K562 (cell line): Measurements from ENCODE around the gene MCEE. TPM values are rescaled to one million over a fixed set of nuclear protein-coding genes. Genes with fewer than 3 reads are reported as not detected.

Source experiments
- ATAC-seq: fragments of 200-7000 bp; cut with Tn5 transposase; 3 replicates; pipeline ENCODE4 v1.9.1; 2020; ENCODE audit warnings: moderate library complexity
- Bru-seq: library from RNA; stranded (reverse); fragments of 400-500 nt; gene quantifications from one replicate; lab custom pipeline; 2021; lab: Mats Ljungman, UMichigan
- BruChase-seq, 2 experiments: library from RNA; stranded (reverse); fragments of 400-500 nt; gene quantifications; one replicate each; lab custom pipeline; 2021; lab: Mats Ljungman, UMichigan
- BruUV-seq: library from RNA; stranded (reverse); fragments of 400-500 nt; replicated peaks from 2 replicates; lab custom pipeline; 2021; lab: Mats Ljungman, UMichigan
- CTCF ChIA-PET: fragments of 300-600 bp; formaldehyde crosslinking; extraction: SDS; loops from one replicate; lab custom pipeline; 2021; ENCODE audit warnings: low intra/inter-chr PET ratio; lab: Yijun Ruan, JAX
- POLR2A ChIA-PET: fragments of 300-600, 350-650 bp; sonication (Branson Sonifier 250); formaldehyde crosslinking; extraction: SDS; loops from one replicate; lab custom pipeline; 2021; ENCODE audit warnings: antibody characterized with exemption, inconsistent platforms; lab: Yijun Ruan, JAX
- DNase-seq, 4 experiments: peaks; one replicate each; pipeline versions ENCODE4 v3.0.0 to v3.0.0-alpha.2; 2011 to 2018; ENCODE audit warnings: low spot score in 3 of 4, mixed read lengths in 3 of 4; ENCODE audit errors: extremely low read depth in 1 of 4
- FAIRE-seq: peaks from 2 replicates; lab custom pipeline; 2011; peaks lifted over from hg19 to GRCh38; lab: Jason Lieb, UNC
- H2AFZ ChIP-seq: 2 replicates; pipeline ENCODE4 v1.6.0; 2011; ENCODE audit warnings: low read depth, low read length, control low read depth, inconsistent platforms
- H3K27ac ChIP-seq: fragments of 200-600 bp; 3 replicates; pipeline ENCODE4 v1.8.0; 2011; ENCODE audit warnings: low read depth, mild to moderate bottlenecking, control low read depth, inconsistent platforms, low read length, moderate library complexity, mixed read lengths; ENCODE audit errors: extremely low read depth
- H3K27me3 ChIP-seq, 2 experiments: fragments of 300-600 bp in 1 of 2; 2 replicates in 1 of 2; 3 replicates in 1 of 2; pipeline versions ENCODE4 v1.6.0 to v1.8.0; 2011; ENCODE audit warnings: inconsistent platforms in 2 of 2, low read length in 2 of 2, mild to moderate bottlenecking in 1 of 2, mixed read lengths in 1 of 2, moderate library complexity in 1 of 2; ENCODE audit not compliant: control insufficient read depth in 2 of 2, insufficient read depth in 2 of 2
- H3K36me3 ChIP-seq: fragments of 300-600 bp; 3 replicates; pipeline ENCODE4 v1.8.0; 2011; ENCODE audit warnings: mild to moderate bottlenecking, low read length, inconsistent platforms; ENCODE audit not compliant: control insufficient read depth, insufficient read depth
- H3K4me1 ChIP-seq, 2 experiments: fragments of 200-600 bp in 1 of 2; replicated peaks in 1 of 2; 2 replicates in 1 of 2; 3 replicates in 1 of 2; pipeline versions ENCODE4 v1.5.1 to v1.8.0; 2011; ENCODE audit warnings: inconsistent platforms in 2 of 2, low read length in 2 of 2, mild to moderate bottlenecking in 1 of 2, mixed read lengths in 1 of 2, moderate library complexity in 1 of 2; ENCODE audit not compliant: control insufficient read depth in 2 of 2, insufficient read depth in 2 of 2
- H3K4me2 ChIP-seq: 2 replicates; pipeline ENCODE4 v1.6.1; 2011; ENCODE audit warnings: low read length, control low read depth, inconsistent platforms, mixed read lengths; ENCODE audit not compliant: insufficient read depth
- H3K4me3 ChIP-seq: fragments of 200-600 bp; sonication (generic), shearing (Covaris generic); 2 replicates; pipeline ENCODE4 v1.5.1; 2016; ENCODE audit warnings: control low read depth, inconsistent platforms
- H3K79me2 ChIP-seq: fragments of 200-600 bp; 3 replicates; pipeline ENCODE4 v1.8.0; 2011; ENCODE audit warnings: low read length, inconsistent platforms; ENCODE audit not compliant: control insufficient read depth, insufficient read depth
- H3K9ac ChIP-seq, 2 experiments: 2 replicates each; pipeline versions ENCODE4 v1.6.0 to v1.6.1; 2011; ENCODE audit warnings: low read depth in 2 of 2, low read length in 2 of 2, control low read depth in 1 of 2, inconsistent platforms in 1 of 2, mild to moderate bottlenecking in 1 of 2, mixed read lengths in 1 of 2; ENCODE audit not compliant: insufficient read depth in 1 of 2
- H3K9me1 ChIP-seq: one replicate; pipeline ENCODE4 v1.6.0; 2011; ENCODE audit warnings: inconsistent platforms, mild to moderate bottlenecking, low read length, moderate library complexity; ENCODE audit not compliant: control insufficient read depth, insufficient read depth
- H3K9me3 ChIP-seq: replicated peaks from 2 replicates; pipeline ENCODE4 v1.5.1; 2011; ENCODE audit warnings: low read depth, low read length, inconsistent platforms; ENCODE audit not compliant: control insufficient read depth, insufficient read depth
- H4K20me1 ChIP-seq: replicated peaks from 2 replicates; pipeline ENCODE4 v1.6.1; 2011; ENCODE audit warnings: low read length, inconsistent platforms, mixed read lengths; ENCODE audit not compliant: control insufficient read depth, insufficient read depth
- ATF4 ChIP-seq: fragments of 450-650 bp; formaldehyde crosslinking; IDR thresholded peaks from 2 replicates; pipeline ENCODE4 v1.4.0; 2022; ENCODE audit warnings: mild to moderate bottlenecking, moderate library complexity
- WGBS: fragments of 100-300 bp; shearing (Covaris generic); methylation state at CpG from one replicate; pipeline ENCODE4 v1.1.6; 2016; ENCODE audit warnings: low coverage, mixed read lengths; ENCODE audit not compliant: insufficient coverage; ENCODE audit errors: missing lambda C conversion rate; 5-methylcytosine and 5-hydroxymethylcytosine counted together
- in situ Hi-C: fragments of 300-500 bp; cut with MboI; formaldehyde crosslinking; loops from 4 replicates; pipeline ENCODE4 v1.15.0; 2018; ENCODE audit warnings: inconsistent platforms, mixed read lengths
- intact Hi-C: fragments of 100-400 bp; cut with micrococcal nuclease; formaldehyde crosslinking; loops from 2 replicates; pipeline ENCODE4 v1.14.2; 2022
- long read RNA-seq, 3 experiments: library from polyadenylated mRNA in 2 of 3; library from RNA in 1 of 3; unstranded in 2 of 3; stranded (forward) in 1 of 3; transcript quantifications; one replicate each; pipeline ENCODE4 v2.0.0, GENCODE V29; 2019 to 2022
- polyA minus RNA-seq, 3 experiments: library from RNA; depleted of rRNA, polyadenylated mRNA; stranded (reverse); fragments of >200 nt; gene quantifications; 2 replicates each; pipeline ENCODE4 v1.2.3, GENCODE V29; 2011
- polyA plus RNA-seq, 8 experiments: library from polyadenylated mRNA; depleted of rRNA in 4 of 8; stranded (reverse) in 5 of 8; unstranded in 3 of 8; fragments of >200 nt; fragmentation: Nextera tagmentation in 2 of 8; fragmentation: Illumina TruSeq in 1 of 8; extraction: Ambion mirVana in 2 of 8; extraction: Trizol in 1 of 8; gene quantifications; 2 replicates each; pipeline versions ENCODE4 v1.2.1 to v1.2.3, GENCODE V29; 2011 to 2014; ENCODE audit warnings: inconsistent platforms in 1 of 8, missing spikeins in 1 of 8
- total RNA-seq, 7 experiments: library from RNA; depleted of rRNA in 6 of 7; stranded (reverse); fragments of >200 nt in 6 of 7; fragmentation: Illumina TruSeq in 2 of 7; extraction: Trizol in 2 of 7; gene quantifications; 2 replicates each; pipeline versions ENCODE4 v1.2.1 to v1.2.3, GENCODE V29; 2011 to 2021; ENCODE audit warnings: low replicate concordance in 1 of 7
- TF ChIP-seq, protein P1 (sequence below): fragments of 200-600 bp; sonication (generic); IDR thresholded peaks from one replicate; pipeline ENCODE4 v1.6.1; 2012; ENCODE audit warnings: mild to moderate bottlenecking, low read depth, low read length, inconsistent platforms

The MCEE gene
- 61.3 and 74.5 TPM in 2 replicates for total RNA-seq (2011; cell fraction: chromatin; rRNA removed; ENCODE audit: low replicate concordance)
- 34.5 and 45.0 TPM in 2 replicates for total RNA-seq (2011; cell fraction: nucleolus; rRNA removed)
- 42.9 and 46.5 TPM in 2 replicates for total RNA-seq (2011; cell fraction: nucleoplasm; rRNA removed)
- 15.6 and 19.8 TPM in 2 replicates for total RNA-seq (2014; rRNA removed)
- 24.5 and 25.9 TPM in 2 replicates for total RNA-seq (2014; rRNA removed; fragmentation: Illumina TruSeq; extraction: Trizol)
- 17.8 and 18.6 TPM in 2 replicates for total RNA-seq (2015; rRNA removed; fragmentation: Illumina TruSeq; extraction: Trizol)
- 17.8 and 19.1 TPM in 2 replicates for total RNA-seq (2021)
- polyA plus RNA-seq (2011; rRNA removed): 29.1 and 29.9 TPM in 2 replicates
- 9.3 and 12.8 TPM in 2 replicates for polyA plus RNA-seq (2011; cell fraction: cytosol; rRNA removed)
- polyA plus RNA-seq (2011; cell fraction: nucleus; rRNA removed): 32.9 and 37.3 TPM in 2 replicates
- 16.7 and 17.9 TPM in 2 replicates for polyA plus RNA-seq (2012)
- polyA plus RNA-seq (2014; fragmentation: Illumina TruSeq; extraction: Trizol): 19.1 and 19.8 TPM in 2 replicates
- polyA plus RNA-seq (2014; fragmentation: Nextera tagmentation; extraction: Ambion mirVana): 10 to 100 TPM; 43.8 to 49.1 TPM
- 25.6 and 28.2 TPM in 2 replicates for polyA plus RNA-seq (2014; rRNA removed)
- 9.7 and 10.7 TPM in 2 replicates for polyA minus RNA-seq (2011; rRNA and poly(A)+ RNA removed)
- 6.4 and 6.8 TPM in 2 replicates for polyA minus RNA-seq (2011; cell fraction: cytosol; rRNA and poly(A)+ RNA removed)
- 16.4 and 25.4 TPM in 2 replicates for polyA minus RNA-seq (2011; cell fraction: nucleus; rRNA and poly(A)+ RNA removed)
- Bru-seq, nascent RNA: percentile 86 among the genes with signal in this experiment
- percentile 86 among the genes with signal in this experiment for BruChase-seq, experiment 1, labeled RNA remaining after a 2-hour chase
- percentile 84 among the genes with signal in this experiment for BruChase-seq, experiment 2, labeled RNA remaining after a 6-hour chase
- long read RNA-seq, experiment 1, partial matches to known transcripts: 2 of 16 reads
- long read RNA-seq, experiment 1, other reads (novel, unspliced or antisense): 9 of 16 reads
- long read RNA-seq, experiment 2, partial matches to known transcripts: 1 of 7 reads
- long read RNA-seq, experiment 2, other reads (novel, unspliced or antisense): 3 of 7 reads
- long read RNA-seq, experiment 3, transcript MCEE-201 (3 exons, 835 nt): major isoform, 8 of 14 reads
- long read RNA-seq, experiment 3, partial matches to known transcripts: 0 of 14 reads
- long read RNA-seq, experiment 3, other reads (novel, unspliced or antisense): 5 of 14 reads

GRCh38 chr2:71130152-71130904, at the start of gene MCEE, which contains the start of gene MPHOSPH10:
TSS of gene MCEE (minus strand) at chr2:71130229. CDS start at chr2:71130219, 10 bp downstream.
TSS of gene MPHOSPH10 (plus strand) at chr2:71130634. CDS start at chr2:71130666, 32 bp downstream.
- peak; percentile 80 to 96 (median 84) for DNase-seq
- Histone ChIP-seq H3K79me2 (peaks cover 82% of the 10 kb centered on the region), H3K9ac (peak within 1 kb of the TSS; percentile 89 to 100), H2AFZ (peak within 1 kb of the TSS; percentile 98), H3K27ac (peak within 1 kb of the TSS; percentile 90), H3K4me3 (peak within 1 kb of the TSS; percentile 75), H3K4me1 (peaks cover 7 to 12% of the 10 kb centered on the region in 2 experiments; a peak in 3 of 5 replicates), H3K9me1 (no peaks in the 10 kb centered on the region), H4K20me1 (no peaks in the 10 kb centered on the region; the same call in 1 of the 2 replicates), H3K27me3 (no peaks in the 10 kb centered on the region), H3K36me3 (peaks cover 43% of the 10 kb centered on the region), H3K4me2 (peak within 1 kb of the TSS; percentile 87), H3K9me3 (no peaks in the 10 kb centered on the region)
- CTCF ChIA-PET: no interaction called here
- POLR2A ChIA-PET: interaction anchor here (0.5 to 3.0 kb wide), 12 partner anchors 8 to 1979 kb away, joined by 3 to 23 read pairs (median 3); no protein-coding TSS in a partner anchor
- peak; percentile 95 for ATAC-seq
- BruUV-seq: no TSS peak
- intact Hi-C loops (loop anchor here (2.0 to 10.0 kb wide), 2 partner anchors 62 to 136 kb away; partner anchors contain the start of genes NAGK and TEX261), in situ Hi-C loops (no loop called here)
- WGBS: under 1% methylated on average over 42 of the region's 67 CpGs
- FAIRE-seq: peak; percentile 84
- TF ChIP-seq ATF4 (CRISPR knock-in tag): peak; percentile 25; the same call in 1 of the 2 replicates
- TF ChIP-seq, protein P1, sequence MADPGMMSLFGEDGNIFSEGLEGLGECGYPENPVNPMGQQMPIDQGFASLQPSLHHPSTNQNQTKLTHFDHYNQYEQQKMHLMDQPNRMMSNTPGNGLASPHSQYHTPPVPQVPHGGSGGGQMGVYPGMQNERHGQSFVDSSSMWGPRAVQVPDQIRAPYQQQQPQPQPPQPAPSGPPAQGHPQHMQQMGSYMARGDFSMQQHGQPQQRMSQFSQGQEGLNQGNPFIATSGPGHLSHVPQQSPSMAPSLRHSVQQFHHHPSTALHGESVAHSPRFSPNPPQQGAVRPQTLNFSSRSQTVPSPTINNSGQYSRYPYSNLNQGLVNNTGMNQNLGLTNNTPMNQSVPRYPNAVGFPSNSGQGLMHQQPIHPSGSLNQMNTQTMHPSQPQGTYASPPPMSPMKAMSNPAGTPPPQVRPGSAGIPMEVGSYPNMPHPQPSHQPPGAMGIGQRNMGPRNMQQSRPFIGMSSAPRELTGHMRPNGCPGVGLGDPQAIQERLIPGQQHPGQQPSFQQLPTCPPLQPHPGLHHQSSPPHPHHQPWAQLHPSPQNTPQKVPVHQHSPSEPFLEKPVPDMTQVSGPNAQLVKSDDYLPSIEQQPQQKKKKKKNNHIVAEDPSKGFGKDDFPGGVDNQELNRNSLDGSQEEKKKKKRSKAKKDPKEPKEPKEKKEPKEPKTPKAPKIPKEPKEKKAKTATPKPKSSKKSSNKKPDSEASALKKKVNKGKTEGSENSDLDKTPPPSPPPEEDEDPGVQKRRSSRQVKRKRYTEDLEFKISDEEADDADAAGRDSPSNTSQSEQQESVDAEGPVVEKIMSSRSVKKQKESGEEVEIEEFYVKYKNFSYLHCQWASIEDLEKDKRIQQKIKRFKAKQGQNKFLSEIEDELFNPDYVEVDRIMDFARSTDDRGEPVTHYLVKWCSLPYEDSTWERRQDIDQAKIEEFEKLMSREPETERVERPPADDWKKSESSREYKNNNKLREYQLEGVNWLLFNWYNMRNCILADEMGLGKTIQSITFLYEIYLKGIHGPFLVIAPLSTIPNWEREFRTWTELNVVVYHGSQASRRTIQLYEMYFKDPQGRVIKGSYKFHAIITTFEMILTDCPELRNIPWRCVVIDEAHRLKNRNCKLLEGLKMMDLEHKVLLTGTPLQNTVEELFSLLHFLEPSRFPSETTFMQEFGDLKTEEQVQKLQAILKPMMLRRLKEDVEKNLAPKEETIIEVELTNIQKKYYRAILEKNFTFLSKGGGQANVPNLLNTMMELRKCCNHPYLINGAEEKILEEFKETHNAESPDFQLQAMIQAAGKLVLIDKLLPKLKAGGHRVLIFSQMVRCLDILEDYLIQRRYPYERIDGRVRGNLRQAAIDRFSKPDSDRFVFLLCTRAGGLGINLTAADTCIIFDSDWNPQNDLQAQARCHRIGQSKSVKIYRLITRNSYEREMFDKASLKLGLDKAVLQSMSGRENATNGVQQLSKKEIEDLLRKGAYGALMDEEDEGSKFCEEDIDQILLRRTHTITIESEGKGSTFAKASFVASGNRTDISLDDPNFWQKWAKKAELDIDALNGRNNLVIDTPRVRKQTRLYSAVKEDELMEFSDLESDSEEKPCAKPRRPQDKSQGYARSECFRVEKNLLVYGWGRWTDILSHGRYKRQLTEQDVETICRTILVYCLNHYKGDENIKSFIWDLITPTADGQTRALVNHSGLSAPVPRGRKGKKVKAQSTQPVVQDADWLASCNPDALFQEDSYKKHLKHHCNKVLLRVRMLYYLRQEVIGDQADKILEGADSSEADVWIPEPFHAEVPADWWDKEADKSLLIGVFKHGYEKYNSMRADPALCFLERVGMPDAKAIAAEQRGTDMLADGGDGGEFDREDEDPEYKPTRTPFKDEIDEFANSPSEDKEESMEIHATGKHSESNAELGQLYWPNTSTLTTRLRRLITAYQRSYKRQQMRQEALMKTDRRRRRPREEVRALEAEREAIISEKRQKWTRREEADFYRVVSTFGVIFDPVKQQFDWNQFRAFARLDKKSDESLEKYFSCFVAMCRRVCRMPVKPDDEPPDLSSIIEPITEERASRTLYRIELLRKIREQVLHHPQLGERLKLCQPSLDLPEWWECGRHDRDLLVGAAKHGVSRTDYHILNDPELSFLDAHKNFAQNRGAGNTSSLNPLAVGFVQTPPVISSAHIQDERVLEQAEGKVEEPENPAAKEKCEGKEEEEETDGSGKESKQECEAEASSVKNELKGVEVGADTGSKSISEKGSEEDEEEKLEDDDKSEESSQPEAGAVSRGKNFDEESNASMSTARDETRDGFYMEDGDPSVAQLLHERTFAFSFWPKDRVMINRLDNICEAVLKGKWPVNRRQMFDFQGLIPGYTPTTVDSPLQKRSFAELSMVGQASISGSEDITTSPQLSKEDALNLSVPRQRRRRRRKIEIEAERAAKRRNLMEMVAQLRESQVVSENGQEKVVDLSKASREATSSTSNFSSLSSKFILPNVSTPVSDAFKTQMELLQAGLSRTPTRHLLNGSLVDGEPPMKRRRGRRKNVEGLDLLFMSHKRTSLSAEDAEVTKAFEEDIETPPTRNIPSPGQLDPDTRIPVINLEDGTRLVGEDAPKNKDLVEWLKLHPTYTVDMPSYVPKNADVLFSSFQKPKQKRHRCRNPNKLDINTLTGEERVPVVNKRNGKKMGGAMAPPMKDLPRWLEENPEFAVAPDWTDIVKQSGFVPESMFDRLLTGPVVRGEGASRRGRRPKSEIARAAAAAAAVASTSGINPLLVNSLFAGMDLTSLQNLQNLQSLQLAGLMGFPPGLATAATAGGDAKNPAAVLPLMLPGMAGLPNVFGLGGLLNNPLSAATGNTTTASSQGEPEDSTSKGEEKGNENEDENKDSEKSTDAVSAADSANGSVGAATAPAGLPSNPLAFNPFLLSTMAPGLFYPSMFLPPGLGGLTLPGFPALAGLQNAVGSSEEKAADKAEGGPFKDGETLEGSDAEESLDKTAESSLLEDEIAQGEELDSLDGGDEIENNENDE: no peak
